ENCODE results near the gene ARHGAP26.

The ARHGAP26 gene

DNA sequence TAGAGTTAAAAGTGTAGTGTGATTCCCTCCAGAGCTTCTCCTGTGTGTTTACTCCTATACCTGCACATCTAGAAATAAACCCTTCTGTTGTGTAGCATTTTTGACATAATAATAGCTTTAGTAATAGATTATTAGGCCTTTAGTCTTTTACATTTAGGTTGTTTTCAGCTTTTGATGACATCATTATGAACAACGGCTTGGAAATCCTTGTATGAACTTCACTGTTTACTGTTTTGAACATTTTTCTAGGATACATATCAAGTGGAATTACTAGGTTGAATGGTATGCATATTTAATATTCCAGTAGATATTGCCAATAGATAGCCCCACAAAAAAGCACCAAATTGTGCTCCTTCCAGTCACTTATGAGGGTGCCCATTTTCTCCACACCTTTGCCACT is 174.0 kb downstream of the ARHGAP26 start:
- Histone ChIP-seq H3K9ac (ENCODE audit: low read length) (no peak overlapping the region), H3K9me2 (ENCODE audit: low read depth, low read length) (no peaks in the 10 kb centered on the region), H3K27me3 (ENCODE audit: insufficient read depth, low read length) (no peaks in the 10 kb centered on the region), H3K4me2 (ENCODE audit: low read length) (no peak overlapping the region), H3K27ac (ENCODE audit: low read depth, low read length, poor library complexity, severe bottlenecking) (no peak overlapping the region), H3F3A (ENCODE audit: insufficient read depth, low read length) (no peaks in the 10 kb centered on the region), H4K20me1 (ENCODE audit: insufficient read depth, low read length) (no peaks in the 10 kb centered on the region), H3K36me3 (ENCODE audit: insufficient read depth, low read length) (no peaks in the 10 kb centered on the region), H3K79me2 (ENCODE audit: insufficient read depth, low read length) (no peaks in the 10 kb centered on the region), H3K4me1 (ENCODE audit: insufficient read depth, low read length, severe bottlenecking) (no peaks in the 10 kb centered on the region), H3K9me3 (ENCODE audit: low read length) (no peaks in the 10 kb centered on the region), H3K4me3 (ENCODE audit: low read depth, low read length, poor library complexity, severe bottlenecking) (no peak overlapping the region), H2AFZ (ENCODE audit: low read length) (no peak overlapping the region)
- TF ChIP-seq CTCF (IDR thresholded peaks at IDR 0.05; ENCODE audit: low read length) (no peak), EZH2 (IDR thresholded peaks at IDR 0.05; ENCODE audit: borderline replicate concordance, low read length) (no peak)

DNA sequence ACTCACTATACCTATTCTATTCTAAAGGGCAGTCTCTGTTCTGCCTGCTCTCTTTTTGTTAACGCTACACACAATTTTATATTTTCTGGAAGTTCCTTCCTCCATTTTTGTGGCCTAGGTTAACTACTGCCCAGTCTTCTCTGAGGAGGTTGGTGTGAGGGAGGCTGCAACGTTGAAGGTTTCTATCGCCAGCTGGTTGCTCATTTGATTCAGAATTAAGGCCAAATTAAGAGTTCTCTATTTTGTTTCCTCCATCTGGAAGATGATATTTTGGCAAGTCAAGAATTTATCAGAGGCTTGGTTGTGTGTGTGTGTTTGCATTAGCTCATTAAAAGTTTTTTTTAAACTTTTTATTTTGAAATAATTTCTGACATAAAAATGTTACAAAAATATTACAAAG is 175.1 kb downstream of the ARHGAP26 start:
- no peak overlapping the region for H3K9ac ChIP-seq (ENCODE audit: low read length)
- no peak overlapping the region for H3K27ac ChIP-seq (ENCODE audit: low read depth, low read length, poor library complexity, severe bottlenecking)
- no peaks in the 10 kb centered on the region for H3K9me2 ChIP-seq (ENCODE audit: low read depth, low read length)
- TF ChIP-seq EZH2 (IDR thresholded peaks at IDR 0.05; ENCODE audit: borderline replicate concordance, low read length), result no peak
- TF ChIP-seq CTCF (IDR thresholded peaks at IDR 0.05; ENCODE audit: low read length), result no peak
- H2AFZ ChIP-seq (ENCODE audit: low read length), result no peak overlapping the region
- H3K27me3 ChIP-seq (ENCODE audit: insufficient read depth, low read length), result no peaks in the 10 kb centered on the region
- H3K4me1 ChIP-seq (ENCODE audit: insufficient read depth, low read length, severe bottlenecking), result no peaks in the 10 kb centered on the region
- no peaks in the 10 kb centered on the region for H4K20me1 ChIP-seq (ENCODE audit: insufficient read depth, low read length)
- H3K36me3 ChIP-seq (ENCODE audit: insufficient read depth, low read length), result no peaks in the 10 kb centered on the region
- no peaks in the 10 kb centered on the region for H3F3A ChIP-seq (ENCODE audit: insufficient read depth, low read length)
- no peaks in the 10 kb centered on the region for H3K9me3 ChIP-seq (ENCODE audit: low read length)
- H3K4me3 ChIP-seq (ENCODE audit: low read depth, low read length, poor library complexity, severe bottlenecking), result no peak overlapping the region
- H3K79me2 ChIP-seq (ENCODE audit: insufficient read depth, low read length), result no peaks in the 10 kb centered on the region
- H3K4me2 ChIP-seq (ENCODE audit: low read length), result no peak overlapping the region

DNA sequence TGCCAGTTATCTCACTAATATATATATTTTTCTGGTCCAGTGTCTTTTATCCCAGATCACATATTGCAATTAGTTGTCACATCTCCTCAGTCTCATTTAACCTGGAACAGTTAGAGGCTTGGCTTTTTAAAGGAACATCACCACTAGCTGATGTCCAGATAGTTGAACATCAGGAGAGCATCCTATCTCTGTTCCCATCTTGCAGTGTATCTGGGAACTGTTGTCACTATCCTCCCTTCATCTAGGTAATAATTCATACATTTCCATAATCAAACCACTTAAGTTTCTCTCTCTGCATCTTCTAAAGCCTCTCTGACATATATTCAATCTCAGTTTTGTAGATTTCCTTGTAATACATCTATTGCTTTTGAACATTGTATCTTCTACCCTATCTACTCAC is 175.7 kb downstream of the ARHGAP26 start:
- H3K9ac ChIP-seq (ENCODE audit: low read length), result no peak overlapping the region
- no peak overlapping the region for H3K4me3 ChIP-seq (ENCODE audit: low read depth, low read length, poor library complexity, severe bottlenecking)
- H3F3A ChIP-seq (ENCODE audit: insufficient read depth, low read length), result no peaks in the 10 kb centered on the region
- no peak for TF ChIP-seq EZH2 (IDR thresholded peaks at IDR 0.05; ENCODE audit: borderline replicate concordance, low read length)
- no peak for TF ChIP-seq CTCF (IDR thresholded peaks at IDR 0.05; ENCODE audit: low read length)
- no peaks in the 10 kb centered on the region for H3K27me3 ChIP-seq (ENCODE audit: insufficient read depth, low read length)
- no peak overlapping the region for H3K4me2 ChIP-seq (ENCODE audit: low read length)
- H2AFZ ChIP-seq (ENCODE audit: low read length), result no peak overlapping the region
- H3K79me2 ChIP-seq (ENCODE audit: insufficient read depth, low read length), result no peaks in the 10 kb centered on the region
- no peaks in the 10 kb centered on the region for H3K4me1 ChIP-seq (ENCODE audit: insufficient read depth, low read length, severe bottlenecking)
- H3K9me2 ChIP-seq (ENCODE audit: low read depth, low read length), result no peaks in the 10 kb centered on the region
- no peak overlapping the region for H3K27ac ChIP-seq (ENCODE audit: low read depth, low read length, poor library complexity, severe bottlenecking)
- H3K9me3 ChIP-seq (ENCODE audit: low read length), result no peaks in the 10 kb centered on the region
- H4K20me1 ChIP-seq (ENCODE audit: insufficient read depth, low read length), result no peaks in the 10 kb centered on the region
- no peaks in the 10 kb centered on the region for H3K36me3 ChIP-seq (ENCODE audit: insufficient read depth, low read length)
